SU-DHL-6 (cell line): ENCODE results near the gene PDE4D.

Source experiments
- H2AFZ ChIP-seq: fragments of 200-600 bp; sonication (generic); 2 replicates; pipeline ENCODE4 v1.6.1; 2014; ENCODE audit warnings: low read depth, mild to moderate bottlenecking, moderate library complexity, mixed read lengths, antibody characterized with exemption, low read length; ENCODE audit not compliant: severe bottlenecking
- H3F3A ChIP-seq: fragments of 200-600 bp; shearing (Covaris generic); 2 replicates; pipeline ENCODE4 v1.6.0; 2016; ENCODE audit warnings: antibody characterized with exemption, mild to moderate bottlenecking; ENCODE audit not compliant: insufficient read depth
- H3K27ac ChIP-seq: fragments of 200-600 bp; sonication (generic); 2 replicates; pipeline ENCODE4 v1.5.1; 2016; ENCODE audit warnings: low read depth, mild to moderate bottlenecking, low read length, moderate library complexity, mixed read lengths
- H3K27me3 ChIP-seq: fragments of 200-600 bp; sonication (generic), shearing (Covaris generic); 2 replicates; pipeline ENCODE4 v1.6.0; 2014; ENCODE audit warnings: mild to moderate bottlenecking, low read length
- H3K36me3 ChIP-seq: fragments of 200-600 bp; sonication (generic); 2 replicates; pipeline ENCODE4 v1.6.1; 2014; ENCODE audit warnings: mild to moderate bottlenecking, low read length, mixed read lengths
- H3K4me2 ChIP-seq: fragments of 300-600, 200-600 bp; shearing (Covaris generic), sonication (generic); 2 replicates; pipeline ENCODE4 v1.6.0; 2014; ENCODE audit warnings: low read length, low read depth, mild to moderate bottlenecking; ENCODE audit not compliant: poor library complexity, severe bottlenecking
- H3K4me3 ChIP-seq: fragments of 200-600 bp; sonication (generic); 2 replicates; pipeline ENCODE4 v1.5.1; 2014; ENCODE audit warnings: antibody characterized with exemption, low read length, mild to moderate bottlenecking, mixed read lengths; ENCODE audit not compliant: insufficient read depth, poor library complexity, severe bottlenecking
- H3K79me2 ChIP-seq: fragments of 200-600 bp; sonication (generic); 2 replicates; pipeline ENCODE4 v1.6.1; 2014; ENCODE audit warnings: mild to moderate bottlenecking, low read length, moderate library complexity; ENCODE audit not compliant: insufficient read depth
- H3K9ac ChIP-seq: fragments of 200-600 bp; sonication (generic); 2 replicates; pipeline ENCODE4 v1.7.0; 2014; ENCODE audit warnings: mild to moderate bottlenecking, low read length
- H3K9me2 ChIP-seq: fragments of 200-600 bp; sonication (generic); replicated peaks from 2 replicates; pipeline ENCODE4 v1.6.1; 2014; ENCODE audit warnings: low read length; ENCODE audit not compliant: insufficient read depth
- H3K9me3 ChIP-seq: fragments of 200-600 bp; sonication (generic); 2 replicates; pipeline ENCODE4 v1.6.1; 2014; ENCODE audit warnings: low read length, mixed read lengths; ENCODE audit not compliant: insufficient read depth
- H4K20me1 ChIP-seq: fragments of 200-600 bp; sonication (generic); 2 replicates; pipeline ENCODE4 v1.6.1; 2014; ENCODE audit warnings: low read depth, mild to moderate bottlenecking, antibody characterized with exemption, low read length, moderate library complexity, mixed read lengths
- CTCF ChIP-seq: fragments of 200-600 bp; sonication (generic); IDR thresholded peaks from one replicate; pipeline ENCODE4 v1.5.1; 2017; ENCODE audit warnings: antibody characterized with exemption, mild to moderate bottlenecking, low read length, moderate library complexity; ENCODE audit not compliant: insufficient read depth, poor library complexity, severe bottlenecking
- EZH2phosphoT487 ChIP-seq: fragments of 200-600 bp; sonication (generic), shearing (Covaris generic); conservative IDR thresholded peaks from 2 replicates; pipeline ENCODE4 v1.6.1; 2018; ENCODE audit warnings: mild to moderate bottlenecking, antibody characterized with exemption, low read length, moderate library complexity, mixed read lengths

PDE4D gene

GRCh38 chr5:59319250-59319649 lies 574.3 kb downstream of the PDE4D start:
- H3K9ac ChIP-seq, result no peak overlapping the region
- no peak overlapping the region for H3K4me2 ChIP-seq
- TF ChIP-seq CTCF (no peak), EZH2phosphoT487 (no peak)

GRCh38 chr5:59317774-59318205 lies 575.7 kb downstream of the PDE4D start:
- Histone ChIP-seq H3K79me2 (no peaks in the 10 kb centered on the region), H3K4me3 (no peak overlapping the region), H3K36me3 (no peaks in the 10 kb centered on the region), H3K9ac (no peak overlapping the region), H3K27me3 (no peaks in the 10 kb centered on the region), H3K9me3 (no peaks in the 10 kb centered on the region), H3K4me2 (no peak overlapping the region), H3K27ac (no peak overlapping the region), H3F3A (no peaks in the 10 kb centered on the region), H4K20me1 (no peaks in the 10 kb centered on the region), H2AFZ (no peak overlapping the region), H3K9me2 (no peaks in the 10 kb centered on the region)
- TF ChIP-seq CTCF, result no peak
- no peak for TF ChIP-seq EZH2phosphoT487

More at GRCh38 chr5:59319250-59319649, 574.3 kb downstream of the PDE4D start:
- H3K4me3 ChIP-seq, result no peak overlapping the region
- no peak overlapping the region for H3K27ac ChIP-seq
- H2AFZ ChIP-seq, result no peak overlapping the region
- H3K27me3 ChIP-seq, result no peaks in the 10 kb centered on the region
- no peaks in the 10 kb centered on the region for H3K36me3 ChIP-seq
- no peaks in the 10 kb centered on the region for H3K9me2 ChIP-seq
- no peaks in the 10 kb centered on the region for H4K20me1 ChIP-seq
- H3K79me2 ChIP-seq, result no peaks in the 10 kb centered on the region
- H3F3A ChIP-seq, result no peaks in the 10 kb centered on the region
- H3K9me3 ChIP-seq, result no peaks in the 10 kb centered on the region

- H3K4me2 ChIP-seq, result no peak overlapping the region
- no peaks in the 10 kb centered on the region for H3K27me3 ChIP-seq
- no peak overlapping the region for H3K9ac ChIP-seq
- H3K27ac ChIP-seq, result no peak overlapping the region
- no peaks in the 10 kb centered on the region for H4K20me1 ChIP-seq
- H3F3A ChIP-seq, result no peaks in the 10 kb centered on the region
- H3K36me3 ChIP-seq, result no peaks in the 10 kb centered on the region
- TF ChIP-seq EZH2phosphoT487, result no peak
- no peak for TF ChIP-seq CTCF
- no peaks in the 10 kb centered on the region for H3K79me2 ChIP-seq
- H3K4me3 ChIP-seq, result no peak overlapping the region
- no peaks in the 10 kb centered on the region for H3K9me3 ChIP-seq
- H2AFZ ChIP-seq, result no peak overlapping the region
- no peaks in the 10 kb centered on the region for H3K9me2 ChIP-seq
Observed at GRCh38 chr5:59317023-59317773, 576.3 kb downstream of the PDE4D start.
